ENCODE data around the gene LGALS14. TPM values are rescaled to one million over a fixed set of nuclear protein-coding genes. Genes with fewer than 3 reads are reported as not detected.

LGALS14 gene
- polyA plus RNA-seq, 3 donors, result not detected

DNA sequence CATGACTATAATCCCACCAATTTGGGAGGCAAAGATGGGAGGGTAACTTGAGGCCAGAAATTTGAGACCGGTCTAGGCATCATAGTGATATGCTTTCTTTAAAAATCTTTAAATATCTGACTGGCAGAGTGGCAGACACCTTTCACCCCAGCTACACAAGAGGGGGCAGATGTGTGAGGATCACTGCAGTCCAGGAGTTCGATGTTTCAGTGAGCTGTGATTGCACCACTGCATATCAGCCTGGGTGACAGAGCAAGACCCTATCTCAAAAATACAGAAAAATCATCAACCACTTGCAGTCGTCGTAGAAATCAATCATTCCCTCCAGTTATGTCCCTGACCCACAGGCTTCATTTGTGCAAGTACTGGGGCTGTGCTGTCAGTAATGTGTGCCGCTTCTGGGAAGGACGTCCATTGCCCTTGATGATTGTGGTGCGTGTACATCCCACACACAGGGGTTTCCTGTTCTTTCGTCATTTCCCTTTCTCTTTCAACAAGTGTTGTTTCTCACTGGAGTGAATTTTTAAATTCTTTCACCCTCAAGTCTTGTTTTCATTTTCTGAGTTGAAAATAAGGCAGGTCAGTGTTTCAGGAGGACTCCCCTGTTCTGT, 1.4 kb downstream of the LGALS14 start:
- WGBS (ENCODE audit: insufficient coverage), result 69% methylated on average over 3 of the region's 8 CpGs
- Mint-ChIP-seq H3K4me3 (no peak overlapping the region), H3K27ac (no peak overlapping the region), H3K9me3 (peaks cover 0 to 3% (median 0%) of the 10 kb centered on the region in 7 donors), H3K36me3 (no peaks in the 10 kb centered on the region), H3K27me3 (ENCODE audit: low read depth in 3 of 3) (peaks cover 3 to 7% (median 3%) of the 10 kb centered on the region in 3 donors), H3K4me1 (peaks cover 2% of the 10 kb centered on the region)
- TF ChIP-seq, protein P1, sequence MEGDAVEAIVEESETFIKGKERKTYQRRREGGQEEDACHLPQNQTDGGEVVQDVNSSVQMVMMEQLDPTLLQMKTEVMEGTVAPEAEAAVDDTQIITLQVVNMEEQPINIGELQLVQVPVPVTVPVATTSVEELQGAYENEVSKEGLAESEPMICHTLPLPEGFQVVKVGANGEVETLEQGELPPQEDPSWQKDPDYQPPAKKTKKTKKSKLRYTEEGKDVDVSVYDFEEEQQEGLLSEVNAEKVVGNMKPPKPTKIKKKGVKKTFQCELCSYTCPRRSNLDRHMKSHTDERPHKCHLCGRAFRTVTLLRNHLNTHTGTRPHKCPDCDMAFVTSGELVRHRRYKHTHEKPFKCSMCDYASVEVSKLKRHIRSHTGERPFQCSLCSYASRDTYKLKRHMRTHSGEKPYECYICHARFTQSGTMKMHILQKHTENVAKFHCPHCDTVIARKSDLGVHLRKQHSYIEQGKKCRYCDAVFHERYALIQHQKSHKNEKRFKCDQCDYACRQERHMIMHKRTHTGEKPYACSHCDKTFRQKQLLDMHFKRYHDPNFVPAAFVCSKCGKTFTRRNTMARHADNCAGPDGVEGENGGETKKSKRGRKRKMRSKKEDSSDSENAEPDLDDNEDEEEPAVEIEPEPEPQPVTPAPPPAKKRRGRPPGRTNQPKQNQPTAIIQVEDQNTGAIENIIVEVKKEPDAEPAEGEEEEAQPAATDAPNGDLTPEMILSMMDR (IDR thresholded peaks at IDR 0.05), result no peak
- Histone ChIP-seq H3K9ac (ENCODE audit: insufficient read depth, low read length, poor library complexity, severe bottlenecking) (no peak overlapping the region), H3K79me2 (ENCODE audit: insufficient read depth, low read length) (no peaks in the 10 kb centered on the region), H2AFZ (ENCODE audit: insufficient read depth, low read depth, low read length, poor library complexity, severe bottlenecking) (no peak overlapping the region), H3K4me2 (replicated peaks; ENCODE audit: extremely low read depth, low read length, poor library complexity, severe bottlenecking) (no peak overlapping the region), H3K9me3 (replicated peaks in 1 of 2; ENCODE audit: control insufficient read depth in 1 of 2, insufficient read depth in 1 of 2, low read length in 2 of 2) (no peaks in the 10 kb centered on the region), H3K27me3 (ENCODE audit: control insufficient read depth in 2 of 2, insufficient read depth in 2 of 2, low read length in 2 of 2) (no peaks in the 10 kb centered on the region), H3K36me3 (replicated peaks in 1 of 2; ENCODE audit: control insufficient read depth in 1 of 2, insufficient read depth in 2 of 2, low read length in 2 of 2) (no peaks in the 10 kb centered on the region), H3K27ac (ENCODE audit: low read depth in 1 of 2, low read length in 2 of 2) (no peak overlapping the region), H3K4me3 (replicated peaks in 1 of 3; ENCODE audit: low read depth in 2 of 3, low read length in 3 of 3) (no peak overlapping the region), H4K20me1 (ENCODE audit: insufficient read depth, low read length) (no peaks in the 10 kb centered on the region), H3K4me1 (ENCODE audit: control insufficient read depth in 1 of 2, insufficient read depth in 2 of 2, low read length in 2 of 2) (no peaks in the 10 kb centered on the region)
- intact Hi-C loops (cut with micrococcal nuclease), result no loop called here
- DNase-seq, result no peak

DNA sequence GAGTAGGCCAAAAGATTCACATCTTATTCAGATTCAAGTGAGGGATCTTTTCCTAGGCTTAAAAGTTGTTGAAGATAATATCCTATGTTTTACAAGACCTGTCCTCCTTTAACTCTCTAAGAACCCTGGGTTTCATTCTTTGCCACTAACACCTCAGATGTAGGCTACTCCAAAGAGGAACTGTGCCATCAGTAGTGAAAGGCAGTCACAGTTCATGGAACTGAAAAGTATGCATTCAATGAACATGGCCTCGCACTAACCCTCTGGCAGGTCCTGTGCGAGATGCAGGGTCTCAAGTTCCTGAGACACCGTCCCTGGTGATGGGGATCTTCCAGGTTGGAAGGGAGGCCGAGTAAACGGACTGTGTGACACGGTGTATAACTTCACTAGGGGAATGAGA, 4.3 kb downstream of the LGALS14 start:
- Histone ChIP-seq H3K4me2 (replicated peaks; ENCODE audit: extremely low read depth, low read length, poor library complexity, severe bottlenecking) (no peak overlapping the region), H3K4me1 (ENCODE audit: control insufficient read depth in 1 of 2, insufficient read depth in 2 of 2, low read length in 2 of 2) (no peaks in the 10 kb centered on the region), H3K9ac (ENCODE audit: insufficient read depth, low read length, poor library complexity, severe bottlenecking) (no peak overlapping the region), H3K27ac (ENCODE audit: low read depth in 1 of 2, low read length in 2 of 2) (no peak overlapping the region), H3K27me3 (ENCODE audit: control insufficient read depth in 2 of 2, insufficient read depth in 2 of 2, low read length in 2 of 2) (no peaks in the 10 kb centered on the region), H3K79me2 (ENCODE audit: insufficient read depth, low read length) (no peaks in the 10 kb centered on the region), H2AFZ (ENCODE audit: insufficient read depth, low read depth, low read length, poor library complexity, severe bottlenecking) (no peak overlapping the region), H3K4me3 (replicated peaks in 1 of 3; ENCODE audit: low read depth in 2 of 3, low read length in 3 of 3) (no peak overlapping the region), H3K36me3 (replicated peaks in 1 of 2; ENCODE audit: control insufficient read depth in 1 of 2, insufficient read depth in 2 of 2, low read length in 2 of 2) (no peaks in the 10 kb centered on the region), H4K20me1 (ENCODE audit: insufficient read depth, low read length) (no peaks in the 10 kb centered on the region), H3K9me3 (replicated peaks in 1 of 2; ENCODE audit: control insufficient read depth in 1 of 2, insufficient read depth in 1 of 2, low read length in 2 of 2) (no peaks in the 10 kb centered on the region)
- no peak overlapping the region for H3K4me3 Mint-ChIP-seq
- intact Hi-C loops (cut with micrococcal nuclease), result no loop called here
- WGBS (ENCODE audit: insufficient coverage), result 89% methylated on average over 6 of the region's 6 CpGs
- TF ChIP-seq, protein P1 (IDR thresholded peaks at IDR 0.05), result no peak
- DNase-seq, result no peak
- H3K27ac Mint-ChIP-seq, result peak overlapping the region in 1 of 7 donors; percentile 20
- peaks cover 0 to 3% (median 0%) of the 10 kb centered on the region in 7 donors for H3K9me3 Mint-ChIP-seq
- H3K27me3 Mint-ChIP-seq (ENCODE audit: low read depth in 3 of 3), result peaks cover 2 to 7% (median 3%) of the 10 kb centered on the region in 3 donors
- H3K4me1 Mint-ChIP-seq, result peaks cover 2% of the 10 kb centered on the region
- no peaks in the 10 kb centered on the region for H3K36me3 Mint-ChIP-seq
